ENCODE data around the gene PTAFR. TPM values are rescaled to one million over a fixed set of nuclear protein-coding genes. Genes with fewer than 3 reads are reported as not detected.

Gene PTAFR
- total RNA-seq, 2 donors from 2014 or later = 2.2 to 3.9 TPM

DNA sequence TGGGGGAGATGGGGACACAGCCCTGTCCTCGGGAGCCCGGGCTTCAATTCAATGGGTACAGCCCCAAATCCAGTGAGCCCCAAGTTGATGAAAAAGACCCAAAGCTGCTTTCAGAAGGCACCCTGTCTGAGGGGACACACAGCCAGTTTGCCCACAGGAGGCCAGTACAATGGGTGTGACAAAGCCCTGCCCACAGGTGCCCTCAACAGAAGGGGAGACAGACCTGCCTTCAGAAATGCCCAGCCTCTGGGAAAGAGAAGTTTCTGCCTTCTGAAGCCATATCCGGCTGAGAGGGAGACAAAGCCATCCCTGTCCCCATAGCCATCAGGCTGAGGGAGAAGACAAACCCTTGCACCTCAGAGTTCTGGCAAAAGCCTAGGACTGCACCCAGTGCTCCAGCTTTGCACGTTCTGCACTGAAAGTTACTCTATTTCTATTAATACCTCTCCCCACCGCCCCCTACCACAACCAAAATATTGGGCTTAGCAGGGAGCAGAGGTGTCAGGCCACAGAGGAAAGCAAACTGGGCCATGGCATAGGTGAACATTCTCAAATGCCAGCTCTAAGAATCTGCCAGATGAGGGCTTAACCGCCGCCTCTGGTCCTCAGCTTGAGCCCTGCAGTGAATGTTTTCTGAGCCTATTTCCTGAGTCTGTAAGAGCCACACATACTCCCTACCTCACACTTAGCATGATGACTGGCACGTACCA lies 18.0 kb upstream of the PTAFR start:
- Histone ChIP-seq H3K27ac (no peak overlapping the region), H3K36me3 (no peaks in the 10 kb centered on the region), H3K4me3 (no peak overlapping the region), H3K9ac (ENCODE audit: low read depth in 2 of 2, low read length in 2 of 2) (no peak overlapping the region), H3K27me3 (no peaks in the 10 kb centered on the region), H3K4me1 (no peaks in the 10 kb centered on the region), H3K9me3 (no peaks in the 10 kb centered on the region)
- no peak for TF ChIP-seq CTCF (IDR thresholded peaks at IDR 0.05)
- intact Hi-C loops (cut with DNase I) = no loop called here
- DNase-seq = no peak

DNA sequence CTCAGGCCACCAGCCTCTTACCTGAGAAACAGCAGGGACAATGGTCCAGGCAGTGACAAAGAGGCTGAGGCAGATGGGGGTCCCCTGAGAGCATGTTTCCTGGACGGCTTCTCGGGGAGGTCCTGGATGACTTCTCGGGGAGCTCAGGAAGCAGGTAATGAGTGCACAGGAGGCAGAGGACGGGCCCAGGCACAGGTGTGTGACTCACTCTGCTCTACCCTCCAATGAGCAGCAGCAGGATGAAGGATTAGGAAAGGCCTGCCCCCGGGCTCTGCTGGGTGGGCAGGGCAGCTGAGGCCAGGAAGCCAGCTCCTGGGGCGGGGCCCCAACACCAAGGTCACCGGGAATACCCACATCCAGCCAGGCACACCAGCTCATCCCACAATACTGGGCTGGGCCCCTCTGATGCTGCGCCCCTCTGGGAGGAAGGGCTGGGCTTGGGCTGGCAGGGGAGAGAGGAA lies 17.2 kb upstream of the PTAFR start:
- Histone ChIP-seq H3K9ac (ENCODE audit: low read depth in 2 of 2, low read length in 2 of 2) (no peak overlapping the region), H3K4me1 (no peaks in the 10 kb centered on the region), H3K27ac (no peak overlapping the region), H3K9me3 (no peaks in the 10 kb centered on the region), H3K4me3 (no peak overlapping the region), H3K27me3 (no peaks in the 10 kb centered on the region), H3K36me3 (no peaks in the 10 kb centered on the region)
- intact Hi-C loops (cut with DNase I) = no loop called here
- TF ChIP-seq CTCF (IDR thresholded peaks at IDR 0.05) = no peak
- DNase-seq = no peak

- intact Hi-C loops (cut with DNase I) = no loop called here
Measured at GRCh38 chr1:28190996-28191645, 14.6 kb upstream of the PTAFR start.

GRCh38 chr1:28190337-28190979 lies 14.0 kb upstream of the PTAFR start:
- H3K36me3 ChIP-seq = no peaks in the 10 kb centered on the region
- H3K9ac ChIP-seq (ENCODE audit: low read depth in 2 of 2, low read length in 2 of 2) = no peak overlapping the region
- DNase-seq = no peak
- H3K27me3 ChIP-seq = no peaks in the 10 kb centered on the region
- intact Hi-C loops (cut with DNase I) = no loop called here
- no peaks in the 10 kb centered on the region for H3K4me1 ChIP-seq
- no peaks in the 10 kb centered on the region for H3K9me3 ChIP-seq
- no peak overlapping the region for H3K4me3 ChIP-seq
- TF ChIP-seq CTCF (IDR thresholded peaks at IDR 0.05) = no peak
- no peak overlapping the region for H3K27ac ChIP-seq

More at GRCh38 chr1:28190996-28191645, 14.6 kb upstream of the PTAFR start:
- Histone ChIP-seq H3K4me1 (no peaks in the 10 kb centered on the region), H3K4me3 (no peak overlapping the region), H3K27me3 (no peaks in the 10 kb centered on the region), H3K36me3 (no peaks in the 10 kb centered on the region), H3K9ac (ENCODE audit: low read depth in 2 of 2, low read length in 2 of 2) (no peak overlapping the region), H3K9me3 (no peaks in the 10 kb centered on the region), H3K27ac (no peak overlapping the region)
- no peak for DNase-seq
- no peak for TF ChIP-seq CTCF (IDR thresholded peaks at IDR 0.05)

DNA sequence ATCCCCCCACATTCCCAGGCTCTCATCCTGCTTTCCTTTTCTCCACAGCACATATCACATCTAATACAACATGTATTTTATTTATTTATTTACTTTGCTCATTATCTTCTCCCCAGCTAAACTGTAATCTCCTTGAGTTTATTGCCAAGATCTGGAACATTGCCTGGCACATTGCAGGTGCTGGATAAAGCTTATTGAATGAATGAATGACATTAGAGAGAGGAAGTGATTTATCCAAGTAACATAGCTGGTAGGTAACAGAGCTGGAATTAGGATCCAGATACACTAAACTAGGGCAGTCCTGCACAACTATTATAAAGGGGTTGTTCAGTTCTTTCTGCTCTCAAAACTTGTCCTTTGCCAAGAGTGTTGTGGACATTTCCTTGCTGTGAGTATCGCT lies 8.6 kb upstream of the PTAFR start:
- Histone ChIP-seq H3K36me3 (no peaks in the 10 kb centered on the region), H3K4me1 (no peaks in the 10 kb centered on the region), H3K27me3 (no peaks in the 10 kb centered on the region), H3K9me3 (no peaks in the 10 kb centered on the region), H3K9ac (ENCODE audit: low read depth in 2 of 2, low read length in 2 of 2) (no peak overlapping the region), H3K4me3 (no peak overlapping the region), H3K27ac (no peak overlapping the region)
- TF ChIP-seq CTCF (IDR thresholded peaks at IDR 0.05) = no peak
- DNase-seq = no peak
- intact Hi-C loops (cut with DNase I) = no loop called here
